KOPT-K1 (cell line): ENCODE data around the gene PRKCH.

Source experiments
- H3K27ac ChIP-seq: fragments of 200-600 bp; sonication (generic); 2 replicates; pipeline ENCODE4 v1.5.1; 2016; ENCODE audit warnings: antibody characterized with exemption, mild to moderate bottlenecking, low read depth, low read length; ENCODE audit not compliant: poor library complexity, severe bottlenecking
- H3K36me3 ChIP-seq: fragments of 200-600 bp; sonication (generic); 2 replicates; pipeline ENCODE4 v1.5.1; 2017; ENCODE audit warnings: antibody characterized with exemption, mild to moderate bottlenecking, low read length, moderate library complexity; ENCODE audit not compliant: insufficient read depth
- H3K9me3 ChIP-seq: fragments of 200-600 bp; sonication (generic); 2 replicates; pipeline ENCODE4 v1.5.1; 2017; ENCODE audit warnings: antibody characterized with exemption, low read length, mild to moderate bottlenecking; ENCODE audit not compliant: insufficient read depth, poor library complexity, severe bottlenecking

The PRKCH gene

DNA sequence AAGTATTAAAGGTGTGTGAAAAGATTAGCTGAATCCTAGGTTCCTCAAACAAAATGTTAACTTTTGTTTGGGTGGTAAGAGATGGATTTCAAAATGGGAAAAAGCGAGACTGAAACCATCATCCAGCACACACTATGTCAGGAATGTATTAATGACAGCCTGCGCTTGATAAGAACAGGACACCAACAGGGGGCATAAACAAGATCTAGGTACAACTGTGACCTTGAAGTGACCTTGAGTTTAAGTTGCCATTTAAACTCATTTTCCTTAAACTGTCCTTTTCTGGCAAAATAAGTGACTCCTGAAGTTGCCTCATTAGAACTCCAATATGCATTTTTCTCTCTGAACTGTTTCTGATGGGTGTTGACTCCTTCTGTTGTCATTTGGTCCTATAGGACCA is 17.1 kb downstream of the PRKCH start:
- no peaks in the 10 kb centered on the region for H3K9me3 ChIP-seq
- peaks cover 8% of the 10 kb centered on the region; the same call in 1 of the 2 replicates for H3K36me3 ChIP-seq
- peak overlapping the region; percentile 92 for H3K27ac ChIP-seq

DNA sequence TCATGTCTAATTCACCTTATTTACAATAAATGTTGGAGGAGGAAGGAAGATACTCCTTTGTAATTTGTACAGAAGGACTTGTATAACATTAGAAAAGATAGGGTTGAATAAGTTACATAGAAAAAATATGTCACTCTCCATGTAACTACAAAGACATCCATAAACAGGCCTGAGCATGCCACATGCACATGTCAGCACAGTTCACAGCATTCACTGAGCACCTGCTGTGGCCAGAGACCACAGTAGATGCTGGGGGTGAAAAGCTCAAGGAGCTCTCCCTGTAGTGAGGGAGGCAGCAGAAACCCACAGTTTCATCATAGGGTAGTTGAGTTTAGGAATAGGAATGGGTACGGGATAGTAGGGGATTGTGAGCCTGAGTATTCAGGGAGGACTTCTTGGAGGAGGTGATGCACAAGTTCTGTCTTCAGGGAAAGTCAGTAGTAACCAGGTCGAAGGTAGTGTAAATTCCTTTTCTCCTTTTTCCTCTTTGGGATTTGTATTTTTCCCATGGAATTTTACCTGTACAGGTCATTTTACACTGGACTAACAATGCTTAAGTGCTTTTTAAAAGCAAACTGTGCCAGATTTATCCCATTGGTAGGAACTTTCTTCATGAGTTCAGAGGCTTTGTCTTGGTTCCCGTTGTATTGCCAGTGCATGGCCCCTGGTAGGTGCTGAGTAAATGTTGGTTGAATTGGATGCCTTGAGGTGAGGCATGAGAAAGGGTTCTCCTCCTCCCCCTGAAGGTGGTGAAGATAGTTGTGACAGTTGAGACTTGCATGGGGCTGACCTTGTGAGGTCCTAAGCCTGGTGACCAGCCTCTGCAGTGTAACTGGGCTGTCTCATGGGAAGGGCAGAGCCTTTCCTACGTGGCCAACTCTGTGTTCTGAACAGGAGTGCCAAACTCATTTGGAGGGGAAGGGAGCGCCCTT is 20.2 kb downstream of the PRKCH start:
- H3K27ac ChIP-seq, result peak overlapping the region; percentile 98
- peaks cover 4% of the 10 kb centered on the region for H3K36me3 ChIP-seq
- H3K9me3 ChIP-seq, result no peaks in the 10 kb centered on the region

GRCh38 chr14:61342486-61342885 is 21.1 kb downstream of the PRKCH start:
- peaks cover 6% of the 10 kb centered on the region for H3K36me3 ChIP-seq
- H3K27ac ChIP-seq, result peak overlapping the region; percentile 98
- H3K9me3 ChIP-seq, result no peaks in the 10 kb centered on the region

GRCh38 chr14:61342932-61343331 is 21.6 kb downstream of the PRKCH start:
- H3K36me3 ChIP-seq, result peaks cover 6% of the 10 kb centered on the region
- no peaks in the 10 kb centered on the region for H3K9me3 ChIP-seq
- H3K27ac ChIP-seq, result peak overlapping the region; percentile 98

DNA sequence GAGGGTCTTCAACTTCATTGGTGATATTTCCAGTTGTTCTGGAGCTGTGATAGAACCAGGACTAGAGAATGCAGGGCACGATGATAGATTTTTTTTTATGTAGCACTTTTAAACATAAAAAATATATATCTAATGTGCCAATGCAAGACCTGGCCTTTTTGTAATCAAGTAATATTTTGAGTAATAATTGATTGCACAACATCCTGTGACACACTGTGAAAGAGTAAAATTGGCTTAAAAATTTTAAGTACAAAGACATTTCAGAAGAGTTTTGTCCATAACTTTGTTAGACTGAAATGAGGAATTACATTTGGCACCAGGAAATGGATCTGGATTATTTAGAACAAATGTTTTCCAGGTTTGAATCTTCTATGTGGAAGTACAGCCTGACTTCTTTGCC is 22.1 kb downstream of the PRKCH start:
- peak overlapping the region; percentile 98 for H3K27ac ChIP-seq
- no peaks in the 10 kb centered on the region for H3K9me3 ChIP-seq
- peaks cover 6% of the 10 kb centered on the region for H3K36me3 ChIP-seq

DNA sequence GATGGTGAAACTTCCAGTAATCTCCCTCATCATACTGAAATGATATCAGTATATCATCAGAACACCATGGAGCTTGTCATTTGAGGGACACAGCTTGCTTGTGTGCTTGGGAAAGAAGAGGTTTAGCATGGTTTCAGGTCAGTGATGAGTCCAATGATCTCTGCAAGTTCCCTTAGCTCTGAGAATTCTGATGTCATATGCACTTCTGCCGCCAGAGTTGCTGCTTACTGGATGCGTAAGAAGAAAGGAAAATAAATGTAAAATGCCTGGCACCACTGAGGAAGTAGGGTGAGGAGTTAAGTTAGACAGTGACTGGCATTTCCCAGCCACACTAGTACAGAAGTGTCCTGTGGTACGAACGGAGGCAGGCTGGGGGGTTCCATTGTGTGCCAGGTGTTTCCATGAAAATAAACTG is 22.6 kb downstream of the PRKCH start:
- peak overlapping the region; percentile 98 for H3K27ac ChIP-seq
- no peaks in the 10 kb centered on the region for H3K9me3 ChIP-seq

GRCh38 chr14:61344437-61345150 is 23.2 kb downstream of the PRKCH start:
- Histone ChIP-seq H3K36me3 (peaks cover 10% of the 10 kb centered on the region), H3K27ac (peak overlapping the region; percentile 98), H3K9me3 (no peaks in the 10 kb centered on the region)

More for the DNA sequence above, 22.6 kb downstream of the PRKCH start:
- H3K36me3 ChIP-seq, result peaks cover 10% of the 10 kb centered on the region

GRCh38 chr14:61345151-61345482 is 23.7 kb downstream of the PRKCH start:
- Histone ChIP-seq H3K27ac (peak overlapping the region; percentile 98), H3K9me3 (no peaks in the 10 kb centered on the region)

DNA sequence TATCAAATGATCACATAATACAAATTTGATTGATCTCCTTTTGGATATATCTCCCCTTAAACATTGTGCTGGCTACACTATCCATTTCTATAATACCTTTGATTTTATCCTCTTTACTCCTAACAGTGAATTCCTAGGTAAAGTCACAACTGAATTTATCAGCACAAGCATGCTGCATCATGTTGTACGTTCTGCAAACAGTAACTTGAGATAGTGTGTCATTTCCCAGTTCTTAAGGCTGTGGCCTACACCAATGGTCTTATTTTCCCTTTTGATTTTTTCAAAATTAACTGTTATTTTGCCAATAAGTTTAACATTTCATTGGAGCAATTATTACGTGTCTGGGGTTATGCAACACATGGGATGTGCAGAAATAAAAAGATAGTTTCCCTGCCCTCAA is 24.8 kb downstream of the PRKCH start:
- Histone ChIP-seq H3K36me3 (peaks cover 12% of the 10 kb centered on the region), H3K27ac (peak overlapping the region; percentile 98), H3K9me3 (no peaks in the 10 kb centered on the region)

More at GRCh38 chr14:61345151-61345482, 23.7 kb downstream of the PRKCH start:
- peaks cover 10% of the 10 kb centered on the region for H3K36me3 ChIP-seq

DNA sequence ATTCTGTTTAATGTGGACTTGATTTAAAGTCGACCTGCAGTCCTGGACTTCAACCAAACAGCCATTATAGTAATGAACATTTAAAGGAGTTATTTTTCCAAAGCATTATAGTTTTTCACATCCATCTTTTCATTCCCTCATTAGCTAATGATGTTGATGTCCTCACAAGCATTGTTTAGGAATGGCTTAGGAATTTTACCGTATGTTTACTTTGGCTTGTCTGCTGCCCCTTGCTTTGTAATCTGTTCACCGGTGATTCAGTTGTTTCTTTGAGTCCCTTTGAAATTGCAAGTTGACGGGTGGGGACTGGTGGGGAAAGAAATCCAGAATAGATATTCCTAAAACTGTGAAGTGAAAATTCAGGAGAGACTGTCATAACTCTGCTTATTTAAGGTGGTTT is 25.4 kb downstream of the PRKCH start:
- Histone ChIP-seq H3K36me3 (peaks cover 15% of the 10 kb centered on the region), H3K9me3 (no peaks in the 10 kb centered on the region), H3K27ac (peak overlapping the region; percentile 98)

DNA sequence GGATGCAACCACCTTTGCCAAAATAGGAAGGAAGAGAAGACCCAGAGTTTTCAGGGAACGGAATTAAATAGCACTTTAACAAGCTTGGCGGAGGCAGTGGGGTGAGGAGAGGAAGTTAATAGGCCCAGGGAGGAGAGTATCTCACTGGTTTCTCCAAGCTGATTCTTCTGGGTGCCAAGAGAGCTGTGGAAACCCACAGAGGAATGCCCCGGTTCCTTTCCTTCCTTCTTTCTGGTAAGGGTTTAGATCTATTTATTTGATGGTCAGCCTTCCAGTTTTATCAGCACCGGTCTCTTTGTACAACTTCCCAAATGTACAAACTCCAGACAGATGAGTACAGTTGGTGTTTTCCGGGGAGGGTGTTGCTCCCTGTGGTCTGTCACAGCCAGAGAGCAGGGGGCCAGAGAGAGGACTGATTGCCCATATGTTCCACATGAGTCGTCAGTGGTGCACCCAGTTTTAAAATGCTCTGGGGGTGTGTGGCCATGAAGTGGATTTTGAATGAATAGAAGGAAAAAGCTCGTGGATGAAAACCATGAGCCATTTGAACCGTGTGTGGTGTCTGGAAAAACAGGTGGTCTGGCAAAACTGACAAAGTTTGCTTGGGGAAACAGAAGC is 26.6 kb downstream of the PRKCH start:
- H3K27ac ChIP-seq, result peak overlapping the region; percentile 98
- H3K9me3 ChIP-seq, result no peaks in the 10 kb centered on the region
- H3K36me3 ChIP-seq, result peaks cover 15% of the 10 kb centered on the region

DNA sequence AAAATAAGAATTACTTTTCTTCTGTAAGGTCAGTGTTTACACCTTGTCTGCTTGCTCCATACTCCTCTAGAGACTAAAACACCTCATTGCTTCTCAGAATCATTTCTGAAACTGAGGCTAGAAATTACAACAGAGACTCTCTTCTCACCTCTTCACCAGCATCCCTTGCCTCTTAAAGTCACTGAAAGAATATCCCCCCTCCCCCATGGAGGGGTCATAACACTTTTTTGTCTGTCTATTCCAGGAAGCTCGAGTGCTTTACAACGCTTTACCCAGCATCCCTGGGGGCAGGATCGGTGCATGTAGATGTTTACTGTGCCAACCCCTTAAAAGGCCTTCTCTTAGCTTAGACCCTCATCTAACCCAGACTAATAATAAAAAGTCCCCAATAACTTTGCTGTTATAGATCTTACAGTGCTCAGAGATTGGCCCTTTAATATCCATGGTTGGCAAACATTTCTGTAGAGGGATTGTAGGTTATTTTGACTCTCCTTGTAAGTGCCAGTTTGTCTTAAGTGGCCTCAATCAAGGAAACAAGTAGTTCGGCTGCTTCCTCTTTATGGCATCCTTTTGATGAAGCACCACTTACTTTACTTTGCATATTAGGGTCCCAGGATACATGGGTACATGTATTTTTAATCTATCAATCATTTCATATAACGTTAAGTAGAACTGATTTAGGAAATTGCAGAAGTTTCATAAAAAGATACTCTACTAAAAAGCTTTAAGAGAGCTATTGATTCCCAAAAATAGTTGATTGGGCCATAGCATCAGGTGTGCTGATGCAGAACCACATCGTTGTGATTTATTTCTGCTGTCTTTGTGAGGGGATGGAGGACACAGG is 29.3 kb downstream of the PRKCH start:
- no peaks in the 10 kb centered on the region for H3K9me3 ChIP-seq
- peak overlapping the region; percentile 98 for H3K27ac ChIP-seq
- H3K36me3 ChIP-seq, result peaks cover 23% of the 10 kb centered on the region

- peak overlapping the region; percentile 98 for H3K27ac ChIP-seq
- no peaks in the 10 kb centered on the region for H3K9me3 ChIP-seq
Observed at GRCh38 chr14:61351477-61351876, 30.1 kb downstream of the PRKCH start.

GRCh38 chr14:61355892-61356325 is 34.5 kb downstream of the PRKCH start:
- Histone ChIP-seq H3K36me3 (peaks cover 62% of the 10 kb centered on the region), H3K27ac (peak overlapping the region; percentile 3), H3K9me3 (no peaks in the 10 kb centered on the region)

More at GRCh38 chr14:61351477-61351876, 30.1 kb downstream of the PRKCH start:
- H3K36me3 ChIP-seq, result peaks cover 26% of the 10 kb centered on the region
